Measurements from ENCODE around the gene C6orf132. TPM values are rescaled to one million over a fixed set of nuclear protein-coding genes. Genes with fewer than 3 reads are reported as not detected.
A peak's percentile ranks its signal among the peaks of the same experiment; 100 is the strongest.

C6orf132 gene
- total and polyA plus RNA-seq, 10 of the 15 experiments (the other 5 are each of a cell fraction or from before 2014, with no cell fraction given), result 0.04 to 0.05 TPM; not detected in 8

DNA sequence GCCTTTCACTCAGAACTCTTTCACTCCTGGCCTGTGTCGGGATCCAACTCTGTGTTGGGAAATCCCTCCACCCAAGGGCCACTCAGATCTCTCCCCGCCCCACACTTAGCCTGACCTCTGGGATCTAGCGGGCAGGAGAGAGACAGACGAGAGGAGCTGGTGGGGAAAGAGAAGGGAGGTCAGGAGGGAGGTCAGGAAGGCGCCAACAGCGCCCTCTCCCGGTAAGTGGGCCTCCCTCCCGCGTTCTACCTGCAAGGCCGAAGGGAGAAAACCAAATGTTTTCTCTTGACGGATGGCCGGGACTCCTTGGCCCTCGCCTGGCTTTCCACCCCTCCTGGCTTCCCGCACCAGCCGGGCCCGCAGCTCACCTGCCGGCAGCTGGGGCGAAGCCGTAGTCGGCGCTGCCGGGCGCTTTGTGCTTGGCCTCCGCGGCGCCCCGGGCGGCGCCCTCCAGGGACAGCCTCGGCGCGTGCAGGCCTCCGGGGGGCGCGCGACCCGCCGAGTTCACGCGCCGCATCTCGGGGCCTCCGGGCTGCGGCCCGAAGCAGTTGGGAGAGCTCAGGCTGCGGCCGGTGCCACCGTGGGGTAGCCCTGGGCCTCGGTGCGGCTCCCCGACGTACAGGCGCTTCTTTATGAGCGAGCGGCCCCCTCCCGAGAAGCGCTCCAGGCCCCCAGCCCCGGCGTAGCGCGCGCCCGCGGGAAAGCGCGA lies 38.2 kb downstream of the C6orf132 start (continued):
- TF ChIP-seq IKZF2 (IDR thresholded peaks at IDR 0.05) (0 out of 4 replicates have a peak, but pooled peaks of 1 of the 2 experiments have one; percentile 25), POU2F2 (IDR thresholded peaks at IDR 0.05; ENCODE audit: borderline replicate concordance, low read depth, low read length) (no peak), YY1 (IDR thresholded peaks at IDR 0.05; ENCODE audit: low read depth, low read length) (peak; percentile 52; the same call in 1 of the 2 replicates), USF2 (IDR thresholded peaks at IDR 0.05; ENCODE audit: borderline replicate concordance, low read depth, low read length) (no peak), IKZF1 (conservative IDR thresholded peaks at IDR 0.05) (peak; percentile 72), MEF2B (IDR thresholded peaks at IDR 0.05; ENCODE audit: partially characterized antibody, poor library complexity, severe bottlenecking) (no peak), ESRRA (IDR thresholded peaks at IDR 0.05; ENCODE audit: low read length) (no peak), POLR2AphosphoS5 (IDR thresholded peaks at IDR 0.05; ENCODE audit: low read length) (no peak), GATAD2B (conservative IDR thresholded peaks at IDR 0.05; ENCODE audit: low read depth) (peak; percentile 69), JUND (IDR thresholded peaks at IDR 0.05; ENCODE audit: low read depth, low read length) (no peak), CREB1 (IDR thresholded peaks at IDR 0.05; ENCODE audit: low read depth) (no peak), NR2C1 (IDR thresholded peaks at IDR 0.05) (peak; percentile 21; the same call in 1 of the 2 replicates), HSF1 (IDR thresholded peaks at IDR 0.05; ENCODE audit: low read depth, low read length) (no peak), BMI1 (IDR thresholded peaks at IDR 0.05; ENCODE audit: borderline replicate concordance) (no peak), RAD51 (IDR thresholded peaks at IDR 0.05) (no peak), RAD21 (IDR thresholded peaks at IDR 0.05; ENCODE audit: insufficient read depth, low read depth, low read length) (peak; percentile 38; the same call in 1 of the 2 replicates), CUX1 (IDR thresholded peaks at IDR 0.05; ENCODE audit: insufficient replicate concordance, low read depth, low read length) (no peak), EP300 (IDR thresholded peaks at IDR 0.05; ENCODE audit: borderline replicate concordance in 1 of 2, control insufficient read depth in 1 of 2, low read depth in 2 of 2, low read length in 2 of 2) (no peak)
- TF ChIP-seq, protein P1, sequence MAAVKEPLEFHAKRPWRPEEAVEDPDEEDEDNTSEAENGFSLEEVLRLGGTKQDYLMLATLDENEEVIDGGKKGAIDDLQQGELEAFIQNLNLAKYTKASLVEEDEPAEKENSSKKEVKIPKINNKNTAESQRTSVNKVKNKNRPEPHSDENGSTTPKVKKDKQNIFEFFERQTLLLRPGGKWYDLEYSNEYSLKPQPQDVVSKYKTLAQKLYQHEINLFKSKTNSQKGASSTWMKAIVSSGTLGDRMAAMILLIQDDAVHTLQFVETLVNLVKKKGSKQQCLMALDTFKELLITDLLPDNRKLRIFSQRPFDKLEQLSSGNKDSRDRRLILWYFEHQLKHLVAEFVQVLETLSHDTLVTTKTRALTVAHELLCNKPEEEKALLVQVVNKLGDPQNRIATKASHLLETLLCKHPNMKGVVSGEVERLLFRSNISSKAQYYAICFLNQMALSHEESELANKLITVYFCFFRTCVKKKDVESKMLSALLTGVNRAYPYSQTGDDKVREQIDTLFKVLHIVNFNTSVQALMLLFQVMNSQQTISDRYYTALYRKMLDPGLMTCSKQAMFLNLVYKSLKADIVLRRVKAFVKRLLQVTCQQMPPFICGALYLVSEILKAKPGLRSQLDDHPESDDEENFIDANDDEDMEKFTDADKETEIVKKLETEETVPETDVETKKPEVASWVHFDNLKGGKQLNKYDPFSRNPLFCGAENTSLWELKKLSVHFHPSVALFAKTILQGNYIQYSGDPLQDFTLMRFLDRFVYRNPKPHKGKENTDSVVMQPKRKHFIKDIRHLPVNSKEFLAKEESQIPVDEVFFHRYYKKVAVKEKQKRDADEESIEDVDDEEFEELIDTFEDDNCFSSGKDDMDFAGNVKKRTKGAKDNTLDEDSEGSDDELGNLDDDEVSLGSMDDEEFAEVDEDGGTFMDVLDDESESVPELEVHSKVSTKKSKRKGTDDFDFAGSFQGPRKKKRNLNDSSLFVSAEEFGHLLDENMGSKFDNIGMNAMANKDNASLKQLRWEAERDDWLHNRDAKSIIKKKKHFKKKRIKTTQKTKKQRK (IDR thresholded peaks at IDR 0.05; ENCODE audit: low read depth, low read length), result no peak

Data from GM12878 (cell line).